ELR (cell line): Measurements from ENCODE around the gene PCSK4.

Experiments used
- DNase-seq: peaks from one replicate; pipeline ENCODE4 v3.0.0-alpha.2; 2015; ENCODE audit warnings: low read depth

Gene PCSK4

GRCh38 chr19:1453525-1454364 lies 36.4 kb downstream of the PCSK4 start:
- peak; percentile 74 for DNase-seq

GRCh38 chr19:1452802-1453524 lies 37.2 kb downstream of the PCSK4 start:
- DNase-seq = no peak

- no peak for DNase-seq
Observed at GRCh38 chr19:1451916-1452801, 38.0 kb downstream of the PCSK4 start.

- no peak for DNase-seq
Observed at GRCh38 chr19:1450735-1451731, 39.1 kb downstream of the PCSK4 start.

- DNase-seq = peak; percentile 50
Observed at GRCh38 chr19:1449467-1450442, 40.4 kb downstream of the PCSK4 start, which contains the start of gene APC2. Gene APC2 (plus strand): TSS chr19:1450121. CDS start chr19:1453002, 2,881 bp downstream.

- DNase-seq = no peak
Observed at GRCh38 chr19:1447944-1448343, 42.2 kb downstream of the PCSK4 start.

GRCh38 chr19:1447504-1447903 lies 42.6 kb downstream of the PCSK4 start:
- DNase-seq = no peak

GRCh38 chr19:1446713-1447481 lies 43.3 kb downstream of the PCSK4 start:
- no peak for DNase-seq

- DNase-seq = peak; percentile 40
Observed at GRCh38 chr19:1445932-1446712, 44.0 kb downstream of the PCSK4 start.

- DNase-seq = peak; percentile 69
Observed at GRCh38 chr19:1445185-1445931, 44.8 kb downstream of the PCSK4 start.

- no peak for DNase-seq
Observed at GRCh38 chr19:1441677-1442438, 48.3 kb downstream of the PCSK4 start.

GRCh38 chr19:1441022-1441426 lies 49.1 kb downstream of the PCSK4 start:
- no peak for DNase-seq

GRCh38 chr19:1440418-1440801 lies 49.7 kb downstream of the PCSK4 start:
- no peak for DNase-seq

GRCh38 chr19:1439525-1440417 lies 50.4 kb downstream of the PCSK4 start:
- peak; percentile 68 for DNase-seq

GRCh38 chr19:1438933-1439354 lies 51.2 kb downstream of the PCSK4 start:
- DNase-seq = no peak
